ENCODE data around the gene SH3BGRL2.

DNA sequence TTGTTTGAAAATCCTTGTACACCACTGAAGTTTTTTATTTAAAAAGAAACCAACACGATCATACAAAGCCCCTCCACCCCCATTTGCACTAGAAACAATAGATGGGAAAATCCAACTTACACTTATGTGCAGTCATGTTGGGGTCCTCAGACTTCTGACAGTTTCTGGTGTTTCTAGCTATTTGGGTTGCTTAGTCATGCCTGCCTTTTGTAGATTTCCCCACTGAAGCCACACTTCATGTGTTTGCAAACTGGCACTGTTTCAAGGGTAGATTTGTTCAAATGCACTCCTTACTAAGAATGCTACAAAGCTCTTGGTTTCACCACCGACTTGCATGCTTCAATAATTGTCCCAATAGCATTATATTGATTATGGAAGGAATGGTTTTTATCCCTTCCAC lies 1.5 kb downstream of the SH3BGRL2 start:
- TF ChIP-seq ARNT (IDR thresholded peaks at IDR 0.05), result no peak
- no peak for TF ChIP-seq NFRKB (IDR thresholded peaks at IDR 0.05)
- TF ChIP-seq FOXK2 (IDR thresholded peaks at IDR 0.05), result no peak
- no peak for TF ChIP-seq ZNF384 (IDR thresholded peaks at IDR 0.05)
- TF ChIP-seq FOXM1 (IDR thresholded peaks at IDR 0.05; ENCODE audit: borderline replicate concordance), result no peak
- no peak for TF ChIP-seq FOXA1 (IDR thresholded peaks at IDR 0.05)
- TF ChIP-seq SP1 (IDR thresholded peaks at IDR 0.05), result no peak
- TF ChIP-seq, protein P1, sequence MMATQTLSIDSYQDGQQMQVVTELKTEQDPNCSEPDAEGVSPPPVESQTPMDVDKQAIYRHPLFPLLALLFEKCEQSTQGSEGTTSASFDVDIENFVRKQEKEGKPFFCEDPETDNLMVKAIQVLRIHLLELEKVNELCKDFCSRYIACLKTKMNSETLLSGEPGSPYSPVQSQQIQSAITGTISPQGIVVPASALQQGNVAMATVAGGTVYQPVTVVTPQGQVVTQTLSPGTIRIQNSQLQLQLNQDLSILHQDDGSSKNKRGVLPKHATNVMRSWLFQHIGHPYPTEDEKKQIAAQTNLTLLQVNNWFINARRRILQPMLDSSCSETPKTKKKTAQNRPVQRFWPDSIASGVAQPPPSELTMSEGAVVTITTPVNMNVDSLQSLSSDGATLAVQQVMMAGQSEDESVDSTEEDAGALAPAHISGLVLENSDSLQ (IDR thresholded peaks at IDR 0.05), result no peak
- TF ChIP-seq TARDBP (IDR thresholded peaks at IDR 0.05), result no peak
- TF ChIP-seq SUZ12 (IDR thresholded peaks at IDR 0.05), result no peak
- TF ChIP-seq ELF4 (IDR thresholded peaks at IDR 0.05), result no peak
- no peak for TF ChIP-seq LEF1 (IDR thresholded peaks at IDR 0.05; ENCODE audit: borderline replicate concordance)
- no peak for TF ChIP-seq L3MBTL2 (conservative IDR thresholded peaks at IDR 0.05)
